H1 (cell line): Measurements from ENCODE around the gene BCAS3. TPM values are rescaled to one million over a fixed set of nuclear protein-coding genes. Genes with fewer than 3 reads are reported as not detected.

Source experiments
- CHD1 ChIP-seq: IDR thresholded peaks from 2 replicates; pipeline ENCODE4 v1.6.1; 2012; ENCODE audit warnings: low read depth, low read length, improper control_type of control experiment
- RXRA ChIP-seq: IDR thresholded peaks from 2 replicates; pipeline ENCODE4 v1.6.1; 2011; ENCODE audit warnings: low read depth, mild to moderate bottlenecking, low read length, moderate library complexity; ENCODE audit not compliant: insufficient read depth
- polyA plus RNA-seq, 7 experiments: library from polyadenylated mRNA; depleted of rRNA in 3 of 7; stranded (reverse) in 5 of 7; unstranded in 2 of 7; fragments of >200 nt in 5 of 7; fragments of 200-250 nt in 2 of 7; gene quantifications; 1 replicate in 5 of 7; 2 replicates in 1 of 7; 4 replicates in 1 of 7; pipeline versions ENCODE4 v1.2.1 to v1.2.3, GENCODE V29; 2011 to 2013; ENCODE audit warnings: missing spikeins in 2 of 7, mixed read lengths in 2 of 7
- total RNA-seq: library from RNA; stranded (reverse); fragmentation: NEBNext Ultra II Directional; extraction: Animal tissue kit (Norgen Biotek cat#: 25700); gene quantifications from 2 replicates; pipeline ENCODE4 v1.2.1, GENCODE V29; 2021
- TF ChIP-seq, protein P1 (sequence below): IDR thresholded peaks from 2 replicates; pipeline ENCODE4 v1.6.1; 2012; ENCODE audit warnings: low read length, inconsistent platforms

The BCAS3 gene
- total and polyA plus RNA-seq, 2 of the 8 experiments (the other 6 are each of a cell fraction or from before 2014, with no cell fraction given), result 9.9 to 13.3 TPM

DNA sequence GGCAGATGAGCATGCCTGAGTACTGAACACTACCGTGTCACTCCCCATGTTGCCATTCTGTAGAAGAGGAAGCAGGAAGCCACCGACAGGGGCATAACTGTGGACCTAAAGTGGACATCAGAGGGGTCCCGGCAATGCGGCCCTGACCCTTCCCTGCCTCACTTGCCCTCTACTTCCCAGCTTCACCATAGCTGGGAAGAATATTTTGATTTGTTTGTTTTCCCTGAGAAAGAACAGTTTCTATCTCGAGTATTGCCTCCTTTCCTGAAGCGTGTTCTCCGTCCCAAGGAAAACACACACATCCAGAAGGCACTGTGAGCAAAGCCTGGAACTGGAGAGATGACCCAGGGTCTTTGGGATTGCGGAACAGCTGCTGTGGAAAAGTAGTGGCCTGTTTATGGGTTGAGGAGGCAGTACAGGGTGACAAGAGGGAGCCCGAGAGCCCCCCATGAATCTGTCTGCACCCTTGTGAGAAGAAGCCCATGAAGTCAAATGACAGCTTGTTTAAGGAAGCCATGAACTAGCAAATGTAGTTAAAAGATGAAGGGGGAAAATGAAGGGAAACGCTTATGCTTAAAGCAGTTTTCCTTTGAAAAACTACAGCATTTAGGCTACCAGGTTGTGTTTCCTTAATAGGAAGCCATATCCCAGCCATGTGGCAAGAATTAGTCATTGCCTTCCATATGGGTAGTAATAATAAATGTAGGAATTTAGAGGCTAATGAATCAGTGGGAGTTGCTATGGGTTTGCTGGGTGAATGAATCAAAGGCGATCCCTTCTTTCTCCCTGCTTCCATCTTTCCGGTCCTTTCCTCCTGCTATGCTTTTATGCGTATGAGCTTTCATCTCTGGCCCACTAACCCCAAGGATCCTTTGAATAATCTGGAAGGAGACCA lies 632.0 kb downstream of the BCAS3 start (continued):
- TF ChIP-seq, protein P1, sequence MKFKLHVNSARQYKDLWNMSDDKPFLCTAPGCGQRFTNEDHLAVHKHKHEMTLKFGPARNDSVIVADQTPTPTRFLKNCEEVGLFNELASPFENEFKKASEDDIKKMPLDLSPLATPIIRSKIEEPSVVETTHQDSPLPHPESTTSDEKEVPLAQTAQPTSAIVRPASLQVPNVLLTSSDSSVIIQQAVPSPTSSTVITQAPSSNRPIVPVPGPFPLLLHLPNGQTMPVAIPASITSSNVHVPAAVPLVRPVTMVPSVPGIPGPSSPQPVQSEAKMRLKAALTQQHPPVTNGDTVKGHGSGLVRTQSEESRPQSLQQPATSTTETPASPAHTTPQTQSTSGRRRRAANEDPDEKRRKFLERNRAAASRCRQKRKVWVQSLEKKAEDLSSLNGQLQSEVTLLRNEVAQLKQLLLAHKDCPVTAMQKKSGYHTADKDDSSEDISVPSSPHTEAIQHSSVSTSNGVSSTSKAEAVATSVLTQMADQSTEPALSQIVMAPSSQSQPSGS, result no peak
- TF ChIP-seq CHD1 (no peak), RXRA (no peak)
